ENCODE results near the gene SLC24A4.

The SLC24A4 gene

DNA sequence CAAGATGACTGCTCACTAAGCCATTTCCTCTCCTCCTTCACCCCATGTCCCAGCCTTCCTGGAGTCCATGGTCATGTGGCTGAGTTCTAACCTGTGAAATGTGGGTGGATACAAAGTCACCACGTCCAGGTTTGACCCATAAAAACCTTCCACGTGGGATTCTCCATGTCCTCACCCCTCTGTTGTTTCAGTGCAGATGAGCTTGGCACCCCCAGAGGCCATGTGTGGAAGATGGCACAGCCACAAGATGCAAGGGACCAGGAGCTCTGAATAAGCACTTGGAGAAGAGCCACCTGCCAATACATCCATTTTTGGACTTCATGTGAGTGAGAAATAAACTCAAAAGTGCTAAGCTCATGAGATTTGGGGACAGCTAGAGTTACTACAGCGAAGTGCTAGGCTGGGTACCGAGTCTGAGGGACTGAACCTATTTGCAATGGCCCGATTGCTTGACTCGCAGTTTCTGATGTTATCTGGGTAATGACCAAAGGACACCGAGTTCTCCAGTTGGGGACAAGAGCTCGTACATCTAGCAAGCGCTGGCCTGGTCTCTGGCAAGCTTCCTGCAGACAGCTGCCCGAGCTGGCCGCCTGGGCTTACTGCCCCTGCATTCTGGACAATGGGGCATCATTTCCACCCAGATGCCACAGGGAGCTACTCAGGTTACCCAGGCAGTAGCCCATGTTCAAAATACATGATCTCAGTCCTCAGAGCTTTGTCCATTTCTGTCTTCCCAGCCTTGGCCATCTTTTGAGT is 7.7 kb upstream of the SLC24A4 start:
- 0 out of 2 replicates have a peak overlapping the region, but pooled peaks have one; percentile 48 for H2AFZ ChIP-seq (ENCODE audit: low read length)
- no peaks in the 10 kb centered on the region for H3K27me3 ChIP-seq (ENCODE audit: insufficient read depth, low read length, poor library complexity, severe bottlenecking)
- H3K79me2 ChIP-seq (ENCODE audit: insufficient read depth, low read length), result no peaks in the 10 kb centered on the region
- no peak overlapping the region for H3K4me2 ChIP-seq (ENCODE audit: low read depth, low read length, poor library complexity, severe bottlenecking)
- no peaks in the 10 kb centered on the region for H3K36me3 ChIP-seq (ENCODE audit: insufficient read depth, low read length)
- no peak overlapping the region for H3K4me3 ChIP-seq (ENCODE audit: low read length, poor library complexity, severe bottlenecking)
- no peaks in the 10 kb centered on the region for H3K4me1 ChIP-seq (ENCODE audit: insufficient read depth, low read length, poor library complexity, severe bottlenecking)
- H3F3A ChIP-seq (ENCODE audit: low read depth), result no peaks in the 10 kb centered on the region
- no peaks in the 10 kb centered on the region for H3K9me2 ChIP-seq (replicated peaks; ENCODE audit: low read depth, low read length)
- no peak for TF ChIP-seq EZH2phosphoT487 (IDR thresholded peaks at IDR 0.05; ENCODE audit: borderline replicate concordance)
- TF ChIP-seq, protein P1, sequence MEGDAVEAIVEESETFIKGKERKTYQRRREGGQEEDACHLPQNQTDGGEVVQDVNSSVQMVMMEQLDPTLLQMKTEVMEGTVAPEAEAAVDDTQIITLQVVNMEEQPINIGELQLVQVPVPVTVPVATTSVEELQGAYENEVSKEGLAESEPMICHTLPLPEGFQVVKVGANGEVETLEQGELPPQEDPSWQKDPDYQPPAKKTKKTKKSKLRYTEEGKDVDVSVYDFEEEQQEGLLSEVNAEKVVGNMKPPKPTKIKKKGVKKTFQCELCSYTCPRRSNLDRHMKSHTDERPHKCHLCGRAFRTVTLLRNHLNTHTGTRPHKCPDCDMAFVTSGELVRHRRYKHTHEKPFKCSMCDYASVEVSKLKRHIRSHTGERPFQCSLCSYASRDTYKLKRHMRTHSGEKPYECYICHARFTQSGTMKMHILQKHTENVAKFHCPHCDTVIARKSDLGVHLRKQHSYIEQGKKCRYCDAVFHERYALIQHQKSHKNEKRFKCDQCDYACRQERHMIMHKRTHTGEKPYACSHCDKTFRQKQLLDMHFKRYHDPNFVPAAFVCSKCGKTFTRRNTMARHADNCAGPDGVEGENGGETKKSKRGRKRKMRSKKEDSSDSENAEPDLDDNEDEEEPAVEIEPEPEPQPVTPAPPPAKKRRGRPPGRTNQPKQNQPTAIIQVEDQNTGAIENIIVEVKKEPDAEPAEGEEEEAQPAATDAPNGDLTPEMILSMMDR (conservative IDR thresholded peaks at IDR 0.05; ENCODE audit: low read length), result peak; percentile 33; the same call in 1 of the 2 replicates
- H3K9ac ChIP-seq (ENCODE audit: low read depth, low read length, poor library complexity, severe bottlenecking), result no peak overlapping the region
- H3K9me3 ChIP-seq (ENCODE audit: insufficient read depth, low read depth, low read length), result no peaks in the 10 kb centered on the region
- H4K20me1 ChIP-seq (ENCODE audit: insufficient read depth, low read length, poor library complexity, severe bottlenecking), result no peaks in the 10 kb centered on the region

DNA sequence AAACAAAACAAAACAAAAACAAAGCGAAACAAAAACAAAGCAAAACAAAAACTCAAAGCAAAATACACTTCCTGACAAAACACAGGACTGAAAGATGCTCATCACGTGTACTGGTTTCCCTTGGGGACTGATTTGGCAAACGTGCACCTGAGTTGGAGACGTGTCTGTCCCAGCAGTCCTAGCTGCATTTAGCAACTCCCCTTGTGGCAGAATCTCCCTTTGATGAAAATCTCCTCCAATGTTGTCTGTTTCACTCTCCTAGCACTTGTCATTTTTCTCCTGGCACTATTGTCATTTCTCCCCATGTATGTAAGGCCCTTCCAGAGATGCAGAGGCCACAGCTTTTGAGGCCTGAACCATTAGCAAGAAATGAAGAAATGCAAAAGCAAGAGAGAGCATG is 6.8 kb upstream of the SLC24A4 start:
- no peaks in the 10 kb centered on the region for H3F3A ChIP-seq (ENCODE audit: low read depth)
- TF ChIP-seq EZH2phosphoT487 (IDR thresholded peaks at IDR 0.05; ENCODE audit: borderline replicate concordance), result no peak
- TF ChIP-seq, protein P1 (conservative IDR thresholded peaks at IDR 0.05; ENCODE audit: low read length), result no peak
- H2AFZ ChIP-seq (ENCODE audit: low read length), result no peak overlapping the region

DNA sequence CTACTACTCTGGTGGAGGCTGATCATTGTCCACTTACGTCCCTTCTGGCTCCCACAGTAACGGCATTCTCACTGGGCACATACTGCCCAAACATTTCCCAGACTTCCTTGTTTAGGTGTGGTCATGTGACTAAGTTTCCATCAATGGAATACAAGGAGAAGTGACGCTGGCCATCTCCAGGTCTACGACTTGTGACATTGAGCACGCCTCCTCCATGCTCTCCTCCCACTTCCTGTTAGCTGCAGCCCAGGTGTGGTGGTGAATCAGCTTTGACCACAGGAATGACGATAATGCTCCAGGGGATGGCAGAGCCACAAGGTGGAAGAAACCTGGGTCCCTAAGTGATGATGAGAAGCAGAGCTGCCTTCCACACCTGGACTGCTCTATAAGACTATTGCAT is 6.0 kb upstream of the SLC24A4 start:
- H3K9ac ChIP-seq (ENCODE audit: low read depth, low read length, poor library complexity, severe bottlenecking), result no peak overlapping the region
- no peaks in the 10 kb centered on the region for H4K20me1 ChIP-seq (ENCODE audit: insufficient read depth, low read length, poor library complexity, severe bottlenecking)
- H3K4me2 ChIP-seq (ENCODE audit: low read depth, low read length, poor library complexity, severe bottlenecking), result no peak overlapping the region
- no peaks in the 10 kb centered on the region for H3F3A ChIP-seq (ENCODE audit: low read depth)
- TF ChIP-seq EZH2phosphoT487 (IDR thresholded peaks at IDR 0.05; ENCODE audit: borderline replicate concordance), result no peak
- TF ChIP-seq, protein P1 (conservative IDR thresholded peaks at IDR 0.05; ENCODE audit: low read length), result no peak
- H3K9me3 ChIP-seq (ENCODE audit: insufficient read depth, low read depth, low read length), result no peaks in the 10 kb centered on the region
- no peaks in the 10 kb centered on the region for H3K36me3 ChIP-seq (ENCODE audit: insufficient read depth, low read length)
- no peak overlapping the region for H2AFZ ChIP-seq (ENCODE audit: low read length)
- no peaks in the 10 kb centered on the region for H3K9me2 ChIP-seq (replicated peaks; ENCODE audit: low read depth, low read length)
- no peaks in the 10 kb centered on the region for H3K79me2 ChIP-seq (ENCODE audit: insufficient read depth, low read length)
- H3K4me1 ChIP-seq (ENCODE audit: insufficient read depth, low read length, poor library complexity, severe bottlenecking), result no peaks in the 10 kb centered on the region
- H3K27me3 ChIP-seq (ENCODE audit: insufficient read depth, low read length, poor library complexity, severe bottlenecking), result no peaks in the 10 kb centered on the region
- no peak overlapping the region for H3K4me3 ChIP-seq (ENCODE audit: low read length, poor library complexity, severe bottlenecking)

More for the DNA sequence above, 6.8 kb upstream of the SLC24A4 start:
- Histone ChIP-seq H4K20me1 (ENCODE audit: insufficient read depth, low read length, poor library complexity, severe bottlenecking) (no peaks in the 10 kb centered on the region), H3K4me3 (ENCODE audit: low read length, poor library complexity, severe bottlenecking) (no peak overlapping the region), H3K9me3 (ENCODE audit: insufficient read depth, low read depth, low read length) (no peaks in the 10 kb centered on the region), H3K36me3 (ENCODE audit: insufficient read depth, low read length) (no peaks in the 10 kb centered on the region), H3K4me2 (ENCODE audit: low read depth, low read length, poor library complexity, severe bottlenecking) (no peak overlapping the region), H3K9me2 (replicated peaks; ENCODE audit: low read depth, low read length) (no peaks in the 10 kb centered on the region), H3K4me1 (ENCODE audit: insufficient read depth, low read length, poor library complexity, severe bottlenecking) (no peaks in the 10 kb centered on the region), H3K79me2 (ENCODE audit: insufficient read depth, low read length) (no peaks in the 10 kb centered on the region), H3K9ac (ENCODE audit: low read depth, low read length, poor library complexity, severe bottlenecking) (no peak overlapping the region), H3K27me3 (ENCODE audit: insufficient read depth, low read length, poor library complexity, severe bottlenecking) (no peaks in the 10 kb centered on the region)
